Measurements from ENCODE around the gene GRPEL1. TPM values are rescaled to one million over a fixed set of nuclear protein-coding genes. Genes with fewer than 3 reads are reported as not detected.

The GRPEL1 gene
- total RNA-seq, 1 donor from 2014 or later, result 19.7 TPM

- Mint-ChIP-seq H3K9me3 (ENCODE audit: unreplicated experiment) (no peaks in the 10 kb centered on the region), H3K27me3 (ENCODE audit: unreplicated experiment) (no peaks in the 10 kb centered on the region), H3K4me3 (ENCODE audit: unreplicated experiment) (no peak overlapping the region), H3K4me1 (ENCODE audit: unreplicated experiment) (peaks cover 28% of the 10 kb centered on the region), H3K36me3 (ENCODE audit: unreplicated experiment) (peaks cover 23% of the 10 kb centered on the region), H3K27ac (ENCODE audit: unreplicated experiment) (no peak overlapping the region)
- TF ChIP-seq CTCF (IDR thresholded peaks at IDR 0.05), result no peak
- DNase-seq (ENCODE audit: extremely low spot score, unreplicated experiment), result no peak
These were observed 49.6 kb downstream of the GRPEL1 start for GRCh38 chr4:7018281-7018680.

GRCh38 chr4:7017446-7018048, 50.3 kb downstream of the GRPEL1 start:
- Mint-ChIP-seq H3K4me3 (ENCODE audit: unreplicated experiment) (no peak overlapping the region), H3K9me3 (ENCODE audit: unreplicated experiment) (no peaks in the 10 kb centered on the region), H3K36me3 (ENCODE audit: unreplicated experiment) (peaks cover 25% of the 10 kb centered on the region), H3K4me1 (ENCODE audit: unreplicated experiment) (peaks cover 25% of the 10 kb centered on the region), H3K27me3 (ENCODE audit: unreplicated experiment) (no peaks in the 10 kb centered on the region), H3K27ac (ENCODE audit: unreplicated experiment) (no peak overlapping the region)
- TF ChIP-seq CTCF (IDR thresholded peaks at IDR 0.05), result no peak
- DNase-seq (ENCODE audit: extremely low spot score, unreplicated experiment), result no peak

- TF ChIP-seq CTCF (IDR thresholded peaks at IDR 0.05), result no peak
- H3K4me3 Mint-ChIP-seq (ENCODE audit: unreplicated experiment), result no peak overlapping the region
These were observed 51.4 kb downstream of the GRPEL1 start for GRCh38 chr4:7016512-7016911.

GRCh38 chr4:7016086-7016485, 51.8 kb downstream of the GRPEL1 start:
- H3K27ac Mint-ChIP-seq (ENCODE audit: unreplicated experiment), result no peak overlapping the region
- H3K27me3 Mint-ChIP-seq (ENCODE audit: unreplicated experiment), result no peaks in the 10 kb centered on the region
- TF ChIP-seq CTCF (IDR thresholded peaks at IDR 0.05), result no peak
- H3K36me3 Mint-ChIP-seq (ENCODE audit: unreplicated experiment), result peaks cover 23% of the 10 kb centered on the region
- no peak for DNase-seq (ENCODE audit: extremely low spot score, unreplicated experiment)
- peaks cover 12% of the 10 kb centered on the region for H3K4me1 Mint-ChIP-seq (ENCODE audit: unreplicated experiment)
- H3K4me3 Mint-ChIP-seq (ENCODE audit: unreplicated experiment), result no peak overlapping the region
- H3K9me3 Mint-ChIP-seq (ENCODE audit: unreplicated experiment), result no peaks in the 10 kb centered on the region

More at GRCh38 chr4:7016512-7016911, 51.4 kb downstream of the GRPEL1 start:
- H3K9me3 Mint-ChIP-seq (ENCODE audit: unreplicated experiment), result no peaks in the 10 kb centered on the region
- H3K4me1 Mint-ChIP-seq (ENCODE audit: unreplicated experiment), result peaks cover 15% of the 10 kb centered on the region
- no peak for DNase-seq (ENCODE audit: extremely low spot score, unreplicated experiment)
- peaks cover 23% of the 10 kb centered on the region for H3K36me3 Mint-ChIP-seq (ENCODE audit: unreplicated experiment)
- no peak overlapping the region for H3K27ac Mint-ChIP-seq (ENCODE audit: unreplicated experiment)
- no peaks in the 10 kb centered on the region for H3K27me3 Mint-ChIP-seq (ENCODE audit: unreplicated experiment)

- Mint-ChIP-seq H3K4me1 (ENCODE audit: unreplicated experiment) (peaks cover 6% of the 10 kb centered on the region), H3K36me3 (ENCODE audit: unreplicated experiment) (peaks cover 27% of the 10 kb centered on the region), H3K27ac (ENCODE audit: unreplicated experiment) (no peak overlapping the region), H3K4me3 (ENCODE audit: unreplicated experiment) (no peak overlapping the region), H3K9me3 (ENCODE audit: unreplicated experiment) (no peaks in the 10 kb centered on the region), H3K27me3 (ENCODE audit: unreplicated experiment) (no peaks in the 10 kb centered on the region)
- DNase-seq (ENCODE audit: extremely low spot score, unreplicated experiment), result no peak
- TF ChIP-seq CTCF (IDR thresholded peaks at IDR 0.05), result no peak
These were observed 52.4 kb downstream of the GRPEL1 start for GRCh38 chr4:7015383-7016035.
